D721Med (cell line): Measurements from ENCODE around the gene POU2AF3.
"Not testable (repeated sequence)": the region's sequence is repeated elsewhere in the genome, so short reads cannot be mapped to it uniquely, and the experiment has no call there.

Experiments
- DNase-seq: peaks from one replicate; pipeline ENCODE4 v3.0.0; 2011; ENCODE audit warnings: low spot score; ENCODE audit not compliant: insufficient read length
- FAIRE-seq: peaks from 2 replicates; lab custom pipeline; 2011; peaks lifted over from hg19 to GRCh38; lab: Jason Lieb, UNC
- CTCF ChIP-seq: IDR thresholded peaks from 2 replicates; pipeline ENCODE4 v1.5.1; 2012; ENCODE audit warnings: mild to moderate bottlenecking, control low read depth; ENCODE audit not compliant: insufficient read depth; ENCODE audit errors: missing control alignments

POU2AF3 gene

GRCh38 chr11:111307472-111308108, 9.2 kb downstream of the POU2AF3 start:
- DNase-seq (no peak), FAIRE-seq (no peak)
- TF ChIP-seq CTCF, result no peak

GRCh38 chr11:111308140-111308539, 9.8 kb downstream of the POU2AF3 start:
- no peak for FAIRE-seq
- no peak for DNase-seq
- no peak for TF ChIP-seq CTCF

GRCh38 chr11:111309215-111309915, 11.0 kb downstream of the POU2AF3 start:
- FAIRE-seq, result peak; percentile 53
- no peak for TF ChIP-seq CTCF
- DNase-seq, result no peak

- TF ChIP-seq CTCF, result no peak
- DNase-seq (no peak), FAIRE-seq (no peak)
These were observed 11.7 kb downstream of the POU2AF3 start for GRCh38 chr11:111310088-111310487.

GRCh38 chr11:111310723-111311122, 12.4 kb downstream of the POU2AF3 start:
- DNase-seq (no peak), FAIRE-seq (no peak)
- no peak for TF ChIP-seq CTCF

- TF ChIP-seq CTCF, result no peak
- FAIRE-seq, result no peak
- no peak for DNase-seq
These were observed 13.7 kb downstream of the POU2AF3 start for GRCh38 chr11:111312076-111312475.

GRCh38 chr11:111319296-111319695, 20.9 kb downstream of the POU2AF3 start:
- DNase-seq, result no peak
- no peak for FAIRE-seq
- no peak for TF ChIP-seq CTCF

- not testable (repeated sequence) for FAIRE-seq, DNase-seq
These were observed 21.9 kb downstream of the POU2AF3 start for GRCh38 chr11:111320199-111320598.
